GM20431 (cell line): ENCODE results near the gene CACNA1I.

Experiments
- in situ Hi-C: fragments of 300-500 bp; cut with MseI, MboI; formaldehyde crosslinking; loops from one replicate; pipeline ENCODE4 v1.15.0; 2020; ENCODE audit warnings: low sequenced_read_pairs; ENCODE audit not compliant: unreplicated experiment

Gene CACNA1I

GRCh38 chr22:39563571-39564428 lies 6.8 kb upstream of the CACNA1I start:
- in situ Hi-C loops: no loop called here

DNA sequence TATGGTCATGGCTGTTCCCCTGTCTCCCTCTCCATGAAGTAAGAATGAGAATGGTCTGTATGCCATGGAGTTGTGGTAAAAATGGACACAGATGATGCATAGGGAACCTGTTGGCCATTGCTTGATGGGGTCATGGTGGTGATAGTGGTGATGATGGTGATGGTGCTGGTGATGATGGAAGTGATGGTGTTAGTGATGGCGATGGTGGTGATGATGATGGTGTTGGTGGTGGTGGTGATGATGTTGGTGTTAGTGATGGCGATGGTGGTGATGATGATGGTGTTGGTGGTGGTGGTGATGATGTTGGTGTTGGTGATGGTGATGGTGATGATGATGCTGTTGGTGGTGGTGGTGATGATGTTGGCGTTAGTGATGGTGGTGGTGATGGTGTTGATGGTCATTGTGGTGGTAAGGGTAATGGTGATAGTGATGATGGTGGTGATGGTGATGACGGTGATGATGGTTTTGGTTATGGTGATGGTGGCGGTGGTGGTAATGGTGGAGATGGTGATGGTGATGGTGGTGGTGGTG lies 5.1 kb upstream of the CACNA1I start:
- in situ Hi-C loops: no loop called here

DNA sequence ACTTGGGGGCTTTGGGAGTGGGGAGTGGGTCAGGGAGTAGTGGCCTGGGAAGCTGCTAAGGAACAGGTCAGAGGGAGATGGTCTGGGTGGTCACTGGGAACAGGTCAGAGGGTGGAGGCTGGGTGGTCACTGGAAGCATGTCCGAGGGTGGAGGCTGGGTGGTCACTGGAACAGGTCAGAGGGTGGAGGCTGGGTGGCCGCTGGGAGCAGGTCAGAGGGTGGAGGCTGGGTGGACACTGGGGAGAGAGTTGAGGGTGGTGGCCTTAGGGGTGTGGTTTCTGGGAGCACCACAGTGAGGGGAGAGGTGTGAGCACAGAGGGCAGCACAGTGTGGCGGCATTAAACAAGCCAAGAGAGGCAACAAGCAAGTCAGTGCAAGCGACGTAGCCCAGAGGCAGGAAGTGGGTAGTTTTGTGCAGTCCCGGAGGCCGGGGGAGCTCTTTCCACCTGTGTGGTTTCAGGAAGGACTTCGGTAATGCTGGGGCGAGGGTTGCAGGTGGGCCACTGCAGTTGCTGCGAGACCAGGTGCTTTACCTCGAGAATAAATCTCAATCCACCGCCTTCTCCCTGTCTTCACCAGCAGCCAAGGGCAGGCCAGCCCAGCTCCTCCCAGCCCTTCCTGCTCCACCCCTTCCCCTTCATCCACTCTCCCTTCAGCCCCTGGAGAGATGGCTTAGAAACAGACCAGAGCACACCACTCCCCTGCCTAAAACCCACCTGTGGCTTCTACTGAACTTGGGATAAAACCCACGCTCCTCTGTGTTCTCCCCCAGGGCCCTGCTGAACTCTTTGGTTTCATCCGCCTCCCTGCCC lies 3.2 kb upstream of the CACNA1I start:
- in situ Hi-C loops: no loop called here

DNA sequence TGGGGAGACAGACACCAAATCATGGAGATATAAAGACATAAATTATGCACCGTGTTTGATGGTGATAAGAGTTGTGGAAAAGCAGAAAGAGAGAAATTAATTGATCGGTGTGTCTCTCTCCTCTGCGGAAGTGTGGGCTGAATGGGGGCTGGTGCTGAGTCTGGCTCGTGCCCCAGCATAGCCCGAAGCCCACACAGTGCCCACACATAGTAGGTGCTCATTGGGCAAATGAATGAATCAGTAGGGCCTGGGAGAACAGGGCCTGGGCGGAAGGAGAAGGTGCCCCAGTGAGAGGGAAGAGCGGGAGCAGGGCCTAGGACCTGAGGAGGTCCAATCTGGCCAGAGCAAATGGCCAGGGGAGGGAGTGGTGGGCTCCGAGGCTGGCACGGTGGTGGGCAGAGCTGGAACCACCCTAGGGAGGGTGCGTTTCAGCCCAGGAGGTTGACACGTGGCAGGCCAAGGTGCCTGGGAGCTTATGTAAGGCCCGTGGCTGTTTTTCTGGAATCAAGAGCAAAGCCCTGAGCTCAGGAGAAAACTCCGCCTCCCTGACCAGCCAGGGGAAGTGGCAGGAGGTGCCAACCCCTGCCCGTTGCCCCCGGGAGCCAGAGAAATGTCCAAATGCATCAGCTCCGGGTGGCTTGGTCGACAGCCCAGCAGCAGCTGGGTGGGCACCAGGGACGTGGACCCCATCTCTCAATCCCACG lies 2.1 kb upstream of the CACNA1I start:
- in situ Hi-C loops: no loop called here

- in situ Hi-C loops: no loop called here
Observed at GRCh38 chr22:39569066-39569465, 1.5 kb upstream of the CACNA1I start.

- in situ Hi-C loops: no loop called here
Observed at GRCh38 chr22:39570226-39570625, 327 bp upstream of the CACNA1I start.

DNA sequence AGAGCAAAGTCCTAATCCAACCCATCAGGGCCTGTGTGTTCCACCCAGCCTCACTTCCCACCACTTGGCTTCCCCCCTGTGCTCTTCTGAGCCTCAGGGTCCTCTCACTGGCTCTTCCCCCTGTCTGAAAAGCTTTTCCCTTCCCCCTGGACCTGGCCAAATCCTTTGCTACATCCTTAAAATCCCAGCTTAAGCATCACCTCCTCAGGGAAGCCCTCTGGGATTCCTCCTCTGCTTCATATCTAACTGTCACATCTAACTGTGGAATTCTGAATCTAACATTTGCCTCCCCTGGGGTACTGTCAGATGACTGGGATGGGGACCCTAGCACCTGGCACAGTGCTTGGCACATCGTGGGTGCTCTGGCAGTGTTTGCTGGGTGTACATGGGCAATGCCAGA lies 985 bp downstream of the CACNA1I start:
- in situ Hi-C loops: no loop called here

DNA sequence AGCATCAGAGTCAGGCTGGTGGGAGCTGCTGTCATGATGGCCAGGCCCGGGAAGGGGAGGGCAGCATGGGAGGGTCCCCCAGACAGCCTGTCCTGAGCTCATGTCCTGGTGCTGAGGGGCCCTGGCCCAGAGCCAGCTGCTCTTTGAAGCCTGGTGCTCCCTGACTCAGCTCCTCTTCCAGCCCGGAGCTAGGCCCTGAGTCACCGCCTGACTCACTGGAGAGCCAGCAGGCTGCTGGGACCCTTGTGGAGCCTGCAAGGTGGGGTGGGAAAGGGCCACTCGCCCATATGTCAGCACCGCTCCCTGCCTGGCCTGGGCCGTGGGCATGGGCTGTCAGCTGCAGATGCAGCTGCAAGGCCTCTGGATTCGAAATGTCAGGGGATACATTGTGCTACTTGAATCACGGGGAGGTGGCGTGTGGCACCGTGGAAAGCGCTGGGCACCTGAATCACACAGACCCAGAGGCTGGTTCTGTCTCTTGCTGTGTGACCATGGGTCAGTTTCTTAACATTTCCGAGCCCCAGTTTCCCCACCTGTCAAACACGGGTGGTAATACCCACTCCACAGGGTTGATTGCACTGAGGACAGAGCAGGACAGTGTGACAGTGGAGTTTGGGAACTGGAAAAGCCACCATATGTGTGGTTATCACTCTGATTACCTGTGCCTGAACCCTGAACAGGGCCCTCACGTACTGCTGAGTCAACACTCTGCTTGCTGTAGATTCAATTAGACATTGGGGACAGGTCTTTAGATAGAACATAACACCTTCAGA lies 4.4 kb downstream of the CACNA1I start:
- in situ Hi-C loops: no loop called here

GRCh38 chr22:39575552-39575825 lies 4.9 kb downstream of the CACNA1I start:
- in situ Hi-C loops: no loop called here

- in situ Hi-C loops: no loop called here
Observed at GRCh38 chr22:39576027-39576426, 5.5 kb downstream of the CACNA1I start.

DNA sequence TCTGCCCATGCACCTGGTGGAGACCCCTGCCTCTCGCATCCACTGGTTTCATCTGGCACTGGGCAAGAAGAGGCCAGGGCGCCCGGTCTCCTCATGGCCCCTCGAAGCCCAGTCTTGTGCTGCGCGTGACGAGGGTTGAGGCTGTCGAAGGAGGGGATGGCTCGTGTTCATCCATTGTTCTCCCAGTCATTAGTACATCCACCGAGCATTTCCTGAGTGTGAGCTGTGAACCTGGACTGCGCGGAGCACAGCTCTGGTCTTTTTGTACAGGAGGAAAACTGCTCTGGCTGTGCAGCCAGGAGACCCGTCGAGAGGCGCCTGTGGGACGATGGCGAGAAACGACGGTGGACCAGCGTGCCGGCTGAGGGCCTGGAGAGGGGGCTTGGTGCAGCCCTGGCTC lies 6.8 kb downstream of the CACNA1I start:
- in situ Hi-C loops: no loop called here

DNA sequence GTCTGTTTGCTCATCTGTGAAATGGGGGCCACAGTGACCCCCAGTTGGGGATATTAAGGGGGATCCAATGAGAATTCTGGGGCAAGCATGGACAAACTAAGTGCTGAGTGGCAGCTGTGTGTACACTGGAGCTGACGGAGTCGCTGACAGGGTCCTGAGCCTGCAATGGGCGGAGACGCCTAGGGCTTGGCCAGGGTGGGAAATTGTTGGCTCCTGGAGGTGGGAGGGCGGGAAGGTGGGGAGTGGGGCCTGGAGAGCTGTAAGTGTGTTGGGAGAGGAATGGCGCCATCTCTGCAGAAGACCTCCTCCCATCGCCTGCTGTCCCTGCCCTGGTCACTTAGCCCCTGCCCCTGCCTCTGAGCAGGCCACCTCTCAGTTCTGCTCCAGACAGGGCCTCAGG lies 7.3 kb downstream of the CACNA1I start:
- in situ Hi-C loops: no loop called here

DNA sequence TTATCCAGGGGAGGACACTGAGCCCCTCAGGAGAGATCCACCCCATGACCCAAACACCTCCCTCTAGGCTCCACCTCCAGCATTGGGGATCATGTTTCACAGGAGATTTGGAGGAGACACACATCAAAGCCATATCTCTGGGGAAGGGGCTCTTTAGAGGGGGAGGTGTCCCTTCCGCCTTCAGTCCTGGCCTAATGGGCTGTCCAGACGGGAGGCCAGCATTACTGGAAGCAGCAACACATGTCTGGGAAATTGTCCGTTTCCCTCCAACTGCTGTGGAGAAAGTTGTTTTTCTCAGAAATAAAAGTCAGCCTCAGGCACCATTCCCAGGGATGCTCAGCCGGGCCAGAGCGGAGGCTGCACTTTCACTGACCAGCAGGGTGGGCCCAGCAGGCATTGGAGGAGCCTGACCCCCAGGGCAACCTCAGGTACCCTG lies 9.5 kb downstream of the CACNA1I start:
- in situ Hi-C loops: no loop called here

DNA sequence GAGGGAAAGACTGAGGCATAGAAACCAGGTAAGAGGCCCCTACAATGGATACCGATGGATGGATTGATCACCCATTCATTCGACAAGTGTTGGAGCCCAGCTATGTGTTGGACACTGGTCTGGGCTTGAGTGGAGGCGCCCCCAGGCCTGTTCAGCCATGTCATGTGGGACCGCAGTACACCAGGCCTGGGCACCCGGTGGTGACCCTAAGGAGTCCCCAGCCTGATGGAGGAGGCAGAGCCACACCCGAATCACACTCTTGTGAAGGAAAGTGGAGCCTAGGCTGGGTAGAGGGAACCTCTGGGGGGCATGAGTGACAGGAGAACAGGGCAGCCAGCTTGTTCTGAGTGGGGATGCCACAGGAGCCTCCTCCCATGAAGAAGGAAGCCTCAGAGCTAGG lies 10.2 kb downstream of the CACNA1I start:
- in situ Hi-C loops: no loop called here

DNA sequence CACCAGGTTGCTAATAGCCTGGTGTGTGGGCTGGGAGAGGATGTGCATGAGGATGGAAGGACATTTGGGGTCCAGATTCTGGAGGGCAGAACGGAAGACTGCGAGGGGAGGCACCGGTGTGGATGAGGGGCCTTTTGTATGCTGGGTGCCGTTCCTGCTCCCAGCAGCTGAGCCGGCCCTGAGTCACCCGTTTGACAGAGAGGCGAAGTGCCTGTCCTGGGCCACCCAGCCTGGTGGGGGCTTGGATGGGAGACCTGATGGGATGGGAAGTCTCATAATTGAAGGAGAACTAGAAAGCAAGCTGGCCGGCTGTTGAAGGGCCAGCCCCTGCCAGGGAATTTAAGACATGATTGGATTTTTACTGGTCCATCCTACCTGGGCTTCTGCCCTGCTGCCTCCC lies 10.8 kb downstream of the CACNA1I start:
- in situ Hi-C loops: no loop called here

- in situ Hi-C loops: no loop called here
Observed at GRCh38 chr22:39583066-39583667, 12.6 kb downstream of the CACNA1I start.

- in situ Hi-C loops: no loop called here
Observed at GRCh38 chr22:39589875-39590274, 19.3 kb downstream of the CACNA1I start.

DNA sequence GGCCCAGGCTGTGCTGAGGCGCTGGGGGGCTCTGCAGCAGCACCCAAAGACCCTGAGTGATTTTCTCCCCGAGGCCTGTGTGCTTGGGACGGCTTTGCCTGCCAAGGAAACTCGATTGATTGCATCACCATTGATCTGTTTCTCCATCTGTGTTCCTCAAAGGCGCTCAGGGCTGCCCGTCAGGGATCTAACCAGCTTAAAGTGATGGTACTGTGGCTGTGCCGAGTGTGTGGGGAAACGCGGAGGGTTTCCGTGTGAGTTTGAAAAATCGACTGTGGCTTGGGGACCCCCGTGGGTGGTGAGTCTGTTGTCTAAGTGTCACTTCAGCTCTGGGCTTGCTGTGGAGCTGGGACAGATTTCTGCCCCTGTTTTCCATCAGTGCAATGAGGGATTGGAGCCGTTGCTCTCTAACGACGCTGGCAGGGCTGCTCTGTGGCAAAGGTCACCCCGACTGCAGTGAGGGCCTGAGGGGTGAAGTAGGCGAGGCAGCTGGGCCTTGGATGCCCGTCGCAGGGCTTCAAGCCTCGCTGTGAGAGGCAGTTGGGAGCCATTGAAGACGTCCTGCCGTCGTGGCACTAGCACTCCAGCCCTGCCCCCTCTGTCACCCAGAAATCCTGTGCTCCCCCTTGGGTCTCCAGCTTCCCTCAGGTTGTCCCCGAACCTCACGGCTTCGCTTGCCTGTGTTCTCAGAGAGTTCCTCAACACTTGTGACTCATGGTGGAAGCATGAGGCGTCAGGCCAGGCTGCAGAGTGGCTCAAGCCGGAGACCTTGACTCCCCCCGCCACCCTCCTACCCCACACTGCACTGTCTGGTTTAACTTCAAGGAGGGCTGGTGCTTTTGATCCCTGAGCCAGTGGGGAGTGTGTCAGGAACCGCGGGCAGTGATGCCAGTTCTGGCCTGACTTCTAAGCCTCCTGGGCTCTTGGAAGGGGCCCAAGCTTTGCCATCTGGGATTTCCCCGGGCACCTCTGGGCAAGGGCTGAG lies 21.8 kb downstream of the CACNA1I start:
- in situ Hi-C loops: no loop called here
